Muscle of leg (tissue), 11 donors: Measurements from ENCODE around the gene DST. TPM values are rescaled to one million over a fixed set of nuclear protein-coding genes. Genes with fewer than 3 reads are reported as not detected.

Source experiments
- DNase-seq: peaks from one replicate; pipeline ENCODE4 v3.0.0; 2013
- H3K27ac ChIP-seq: one replicate; pipeline ENCODE4 v1.5.1; 2013; ENCODE audit warnings: mild to moderate bottlenecking, low read length, control low read depth
- H3K27me3 ChIP-seq: one replicate; pipeline ENCODE4 v1.6.1; 2013; ENCODE audit warnings: low read length; ENCODE audit not compliant: control insufficient read depth, insufficient read depth
- H3K36me3 ChIP-seq: one replicate; pipeline ENCODE4 v1.6.1; 2013; ENCODE audit warnings: low read length; ENCODE audit not compliant: control insufficient read depth, insufficient read depth
- H3K4me1 ChIP-seq: one replicate; pipeline ENCODE4 v1.6.1; 2013; ENCODE audit warnings: low read length; ENCODE audit not compliant: control insufficient read depth, insufficient read depth
- H3K4me3 ChIP-seq: one replicate; pipeline ENCODE4 v1.5.1; 2013; ENCODE audit warnings: low read length, control low read depth
- H3K9me3 ChIP-seq: replicated peaks from 2 replicates; pipeline ENCODE4 v1.6.1; 2013; ENCODE audit warnings: low read depth, low read length; ENCODE audit not compliant: control insufficient read depth
- WGBS: methylation state at CpG from one replicate; pipeline ENCODE4 v1.1.5; 2013; ENCODE audit warnings: missing lambda C conversion rate; ENCODE audit not compliant: insufficient coverage; 5-methylcytosine and 5-hydroxymethylcytosine counted together
- polyA plus RNA-seq, 8 donors: library from polyadenylated mRNA; unstranded; fragments of 120-200 nt; gene quantifications; one replicate each; pipeline versions ENCODE4 v1.2.1 to v1.2.3, GENCODE V29; 2013; ENCODE audit warnings: inconsistent platforms in 1 of 8, low replicate concordance in 1 of 8; ENCODE audit not compliant: insufficient read length in 8 of 8, insufficient read depth in 1 of 8
- total RNA-seq: library from RNA; stranded (reverse); fragments of 120-200 nt; gene quantifications from one replicate; pipeline ENCODE4 v1.2.4, GENCODE V29; 2013

Gene DST
- total and polyA plus RNA-seq, 9 donors = 154 to 219 (median 179) TPM

DNA sequence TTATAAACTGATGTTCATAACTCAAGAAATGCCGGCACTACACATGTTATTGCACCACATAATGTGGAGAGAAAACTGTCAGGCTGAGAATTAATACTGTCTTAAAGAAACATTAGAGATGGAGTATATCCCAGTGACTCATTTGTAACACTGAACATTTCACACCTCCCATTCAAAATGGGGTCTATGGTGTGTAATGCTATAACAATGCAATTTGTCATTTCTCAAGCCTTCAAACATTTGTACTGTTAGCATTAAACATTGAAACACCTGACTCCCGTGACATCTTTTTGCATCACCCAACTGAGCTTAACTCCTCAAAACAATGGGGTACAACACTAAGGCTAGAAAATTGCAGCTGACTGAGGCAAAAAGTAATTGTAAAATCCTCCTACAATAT lies 151.7 kb downstream of the DST start:
- Histone ChIP-seq H3K4me3 (no peak overlapping the region), H3K27me3 (no peaks in the 10 kb centered on the region), H3K36me3 (peaks cover 24% of the 10 kb centered on the region), H3K9me3 (no peaks in the 10 kb centered on the region), H3K27ac (no peak overlapping the region), H3K4me1 (no peaks in the 10 kb centered on the region)
- DNase-seq = no peak
- no CpG with 5 or more reads among the region's 2 CpGs for WGBS

DNA sequence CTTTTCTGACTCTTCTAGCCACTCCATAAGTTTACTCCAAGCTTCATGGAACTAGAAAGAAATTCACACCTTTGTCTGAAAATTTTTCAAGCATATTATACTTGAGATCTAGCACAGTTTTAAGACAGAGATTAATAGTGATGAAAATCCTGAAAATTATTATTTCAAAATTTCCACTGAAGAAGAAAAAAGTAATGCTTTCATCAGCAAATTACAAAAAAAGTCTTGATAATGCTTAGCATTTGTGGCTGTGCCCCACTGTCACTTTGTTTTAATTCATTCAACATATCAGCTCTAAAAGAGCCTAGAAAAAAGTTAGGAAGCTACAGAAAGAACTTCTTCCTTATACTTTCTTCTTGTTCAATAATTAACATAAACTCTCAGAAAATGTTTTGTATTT lies 153.1 kb downstream of the DST start:
- Histone ChIP-seq H3K27me3 (no peaks in the 10 kb centered on the region), H3K36me3 (peaks cover 26% of the 10 kb centered on the region), H3K4me1 (no peaks in the 10 kb centered on the region), H3K4me3 (no peak overlapping the region), H3K27ac (no peak overlapping the region), H3K9me3 (no peaks in the 10 kb centered on the region)
- no peak for DNase-seq

DNA sequence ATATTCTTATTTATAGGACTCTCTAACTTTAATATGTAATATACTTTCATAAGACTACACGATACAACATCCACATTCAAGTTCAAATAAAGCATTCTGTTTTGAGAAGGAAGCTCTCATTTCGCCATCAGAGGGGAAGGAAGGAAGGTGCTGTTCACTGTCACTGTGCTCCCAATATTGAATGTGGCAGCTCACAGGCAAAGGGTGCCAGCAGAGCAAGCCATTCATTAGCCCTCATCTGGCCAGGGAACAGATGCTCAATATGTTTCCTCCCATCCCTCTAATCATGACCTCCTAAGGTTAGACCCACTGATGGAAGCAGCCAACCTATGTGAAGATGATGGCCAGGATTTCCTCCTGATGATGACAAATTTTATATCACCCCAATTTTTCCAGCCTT lies 154.4 kb downstream of the DST start:
- DNase-seq = no peak
- Histone ChIP-seq H3K4me1 (no peaks in the 10 kb centered on the region), H3K9me3 (no peaks in the 10 kb centered on the region), H3K27me3 (no peaks in the 10 kb centered on the region), H3K27ac (no peak overlapping the region), H3K36me3 (peaks cover 26% of the 10 kb centered on the region), H3K4me3 (no peak overlapping the region)
- WGBS = no CpG with 5 or more reads among the region's 2 CpGs

DNA sequence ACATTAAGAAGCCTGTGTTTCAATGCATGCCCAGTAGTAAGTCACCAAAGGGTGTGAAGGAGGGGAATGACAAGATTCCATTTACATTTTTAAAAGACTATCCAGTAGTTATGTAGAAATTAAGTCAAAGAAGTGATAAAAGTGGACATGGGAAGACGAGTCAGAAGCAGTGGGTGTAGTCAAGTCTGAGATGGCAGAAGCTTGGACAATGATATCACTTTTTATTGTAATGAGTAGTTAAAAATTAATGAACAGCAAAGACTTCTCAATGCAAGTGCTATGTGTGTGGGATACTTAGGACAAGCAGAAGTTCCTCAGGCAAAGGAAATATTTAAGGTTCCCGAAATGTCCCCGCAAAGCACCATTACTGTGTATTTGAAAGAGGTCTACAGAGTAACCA lies 156.0 kb downstream of the DST start:
- DNase-seq = no peak
- no peak overlapping the region for H3K4me3 ChIP-seq
- no peaks in the 10 kb centered on the region for H3K9me3 ChIP-seq
- no peak overlapping the region for H3K27ac ChIP-seq
- H3K36me3 ChIP-seq = peaks cover 27% of the 10 kb centered on the region
- no peaks in the 10 kb centered on the region for H3K27me3 ChIP-seq
- H3K4me1 ChIP-seq = no peaks in the 10 kb centered on the region
- WGBS = 100% methylated on average over 1 of the region's 3 CpGs

DNA sequence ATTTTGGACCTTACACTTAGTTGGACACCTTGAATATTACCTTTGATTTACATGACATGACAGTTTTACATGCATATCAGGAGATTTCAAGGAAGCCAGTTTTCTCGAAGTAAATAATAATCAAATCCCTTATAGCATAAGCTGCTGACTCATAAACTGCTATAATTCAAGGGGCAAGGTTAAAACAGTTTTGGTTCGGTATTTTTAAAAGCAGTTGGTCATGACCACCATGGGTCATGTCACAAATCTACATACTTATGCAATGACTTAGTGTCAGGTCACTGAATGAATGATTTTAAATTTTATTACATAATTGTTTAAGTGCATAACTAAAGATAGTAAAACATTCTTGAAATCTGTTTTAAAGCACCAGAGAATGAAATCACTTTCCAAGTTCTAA lies 158.0 kb downstream of the DST start:
- no peak overlapping the region for H3K4me3 ChIP-seq
- no CpG with 5 or more reads among the region's 2 CpGs for WGBS
- no peak overlapping the region for H3K27ac ChIP-seq
- H3K9me3 ChIP-seq = no peaks in the 10 kb centered on the region
- no peak for DNase-seq
- H3K36me3 ChIP-seq = peaks cover 26% of the 10 kb centered on the region
- H3K4me1 ChIP-seq = no peaks in the 10 kb centered on the region
- H3K27me3 ChIP-seq = no peaks in the 10 kb centered on the region

DNA sequence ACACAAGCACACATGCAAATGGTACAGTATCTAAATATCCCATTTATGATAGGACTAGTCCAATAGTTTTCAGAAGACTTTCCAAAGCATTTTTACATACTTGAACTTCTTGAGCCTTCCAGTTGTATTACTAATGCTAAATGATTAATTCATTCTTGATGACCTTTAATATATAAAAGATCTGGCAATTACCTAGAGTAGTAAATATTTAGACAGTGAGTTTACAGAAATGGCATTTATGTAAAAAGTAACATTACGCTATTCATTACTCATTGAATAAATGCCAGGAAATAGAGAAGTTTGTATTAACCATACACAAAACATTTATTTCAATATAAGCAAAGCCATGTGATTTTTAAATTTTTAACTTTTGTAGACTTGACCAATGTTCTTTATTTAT lies 158.8 kb downstream of the DST start:
- peaks cover 29% of the 10 kb centered on the region for H3K36me3 ChIP-seq
- H3K9me3 ChIP-seq = no peaks in the 10 kb centered on the region
- no CpG with 5 or more reads among the region's 1 CpG for WGBS

DNA sequence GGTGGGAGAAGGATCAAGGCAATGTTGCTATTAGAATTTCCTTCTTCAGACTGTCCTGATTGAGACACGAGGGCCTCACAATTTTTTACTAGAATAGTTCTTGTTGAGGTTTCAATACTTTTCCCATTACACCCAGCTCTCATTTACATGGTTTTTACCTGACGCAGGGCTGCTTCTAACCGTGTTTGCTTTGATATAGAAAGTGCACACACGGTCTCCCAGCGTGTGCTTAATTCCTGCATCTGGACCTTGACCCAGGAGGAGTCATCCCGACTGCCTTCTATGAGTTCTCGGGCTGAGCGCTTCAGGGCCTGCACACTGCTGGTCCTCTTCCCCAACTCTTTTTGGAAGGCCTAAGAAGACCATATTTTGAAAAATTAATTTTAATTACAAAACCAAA lies 160.2 kb downstream of the DST start:
- Histone ChIP-seq H3K27ac (no peak overlapping the region), H3K27me3 (no peaks in the 10 kb centered on the region), H3K9me3 (no peaks in the 10 kb centered on the region), H3K36me3 (peaks cover 27% of the 10 kb centered on the region), H3K4me1 (no peaks in the 10 kb centered on the region), H3K4me3 (no peak overlapping the region)
- no peak for DNase-seq
- WGBS = 88% methylated on average over 6 of the region's 8 CpGs

More for the DNA sequence above, 158.8 kb downstream of the DST start:
- no peaks in the 10 kb centered on the region for H3K27me3 ChIP-seq
- H3K4me3 ChIP-seq = no peak overlapping the region
- no peak for DNase-seq
- H3K27ac ChIP-seq = no peak overlapping the region
- H3K4me1 ChIP-seq = no peaks in the 10 kb centered on the region

DNA sequence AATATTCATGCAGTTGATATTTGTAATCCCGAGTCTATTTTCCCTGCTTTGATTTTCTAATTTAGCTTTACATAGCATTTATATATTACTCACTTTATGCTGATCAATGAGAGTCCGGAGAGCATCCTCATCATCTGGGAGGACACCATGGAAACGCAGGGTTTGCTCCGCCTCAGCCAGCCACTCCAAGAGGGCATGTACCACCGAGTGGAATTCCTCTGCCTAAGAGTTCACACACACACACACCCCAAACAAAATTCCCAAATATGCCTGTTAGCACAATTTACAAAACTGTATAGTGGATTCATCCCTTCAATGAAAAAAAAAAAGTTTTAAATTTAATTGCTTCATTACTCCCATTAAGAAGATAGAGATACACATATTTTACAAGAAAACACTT lies 160.7 kb downstream of the DST start:
- Histone ChIP-seq H3K36me3 (peaks cover 29% of the 10 kb centered on the region), H3K4me1 (no peaks in the 10 kb centered on the region), H3K27me3 (no peaks in the 10 kb centered on the region), H3K27ac (no peak overlapping the region), H3K4me3 (no peak overlapping the region), H3K9me3 (no peaks in the 10 kb centered on the region)
- WGBS = 82% methylated on average over 4 of the region's 5 CpGs
- no peak for DNase-seq

DNA sequence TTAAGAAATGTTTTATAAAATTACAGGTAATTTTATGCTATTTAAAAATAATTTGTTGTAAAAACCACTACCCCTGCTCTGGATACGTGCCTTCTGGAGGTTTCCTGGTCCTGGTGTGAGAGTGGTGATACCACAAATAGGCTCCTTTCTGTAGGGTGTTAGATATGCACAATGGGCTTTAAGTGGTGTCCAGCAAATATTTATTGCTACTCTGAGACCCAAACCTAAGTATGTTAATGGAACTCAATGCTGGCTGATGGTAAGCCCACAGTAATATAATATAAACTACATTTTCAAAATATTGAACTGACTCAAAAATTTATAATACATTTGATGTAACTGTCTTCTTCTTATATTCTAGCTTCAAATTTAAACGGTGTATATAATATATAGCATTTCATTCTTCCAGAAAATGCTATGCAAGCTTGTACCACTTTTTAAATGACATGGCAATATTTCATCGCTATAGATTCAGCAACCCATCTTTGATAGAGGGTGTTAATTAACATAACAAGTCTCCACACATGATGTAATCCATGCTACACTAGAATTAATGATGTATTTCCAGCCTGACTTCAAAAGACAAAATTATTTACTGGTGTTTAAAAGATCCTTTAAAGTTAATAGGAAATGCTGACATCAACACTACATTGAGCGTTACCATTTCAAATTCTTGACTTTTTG lies 161.9 kb downstream of the DST start:
- no peaks in the 10 kb centered on the region for H3K9me3 ChIP-seq
- peaks cover 32% of the 10 kb centered on the region for H3K36me3 ChIP-seq

DNA sequence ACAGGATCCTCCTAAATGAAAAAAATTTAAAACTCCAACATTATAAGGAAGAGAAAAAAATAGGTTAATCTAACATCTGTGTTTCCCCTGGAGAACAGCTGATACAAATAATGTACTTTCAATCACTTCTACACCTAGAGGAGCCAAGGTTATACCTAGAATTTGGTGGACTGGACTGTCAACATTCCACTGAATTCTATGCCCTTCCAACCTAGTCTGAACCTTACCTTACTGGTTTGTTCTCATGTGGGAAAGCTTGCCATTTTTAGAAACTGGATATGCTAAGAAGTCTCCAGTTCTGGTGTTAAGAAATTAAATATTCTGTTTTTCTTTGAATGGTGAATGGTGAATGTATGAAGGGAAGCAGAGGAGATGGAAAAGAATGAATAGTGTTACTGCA lies 162.4 kb downstream of the DST start:
- Histone ChIP-seq H3K9me3 (no peaks in the 10 kb centered on the region), H3K27ac (no peak overlapping the region), H3K36me3 (peaks cover 34% of the 10 kb centered on the region), H3K4me1 (peaks cover 2% of the 10 kb centered on the region), H3K27me3 (no peaks in the 10 kb centered on the region), H3K4me3 (no peak overlapping the region)
- DNase-seq = no peak

More for the DNA sequence above, 161.9 kb downstream of the DST start:
- no peak for DNase-seq
- Histone ChIP-seq H3K27ac (no peak overlapping the region), H3K27me3 (no peaks in the 10 kb centered on the region), H3K4me3 (no peak overlapping the region), H3K4me1 (peaks cover 2% of the 10 kb centered on the region)
- no CpG with 5 or more reads among the region's 4 CpGs for WGBS

DNA sequence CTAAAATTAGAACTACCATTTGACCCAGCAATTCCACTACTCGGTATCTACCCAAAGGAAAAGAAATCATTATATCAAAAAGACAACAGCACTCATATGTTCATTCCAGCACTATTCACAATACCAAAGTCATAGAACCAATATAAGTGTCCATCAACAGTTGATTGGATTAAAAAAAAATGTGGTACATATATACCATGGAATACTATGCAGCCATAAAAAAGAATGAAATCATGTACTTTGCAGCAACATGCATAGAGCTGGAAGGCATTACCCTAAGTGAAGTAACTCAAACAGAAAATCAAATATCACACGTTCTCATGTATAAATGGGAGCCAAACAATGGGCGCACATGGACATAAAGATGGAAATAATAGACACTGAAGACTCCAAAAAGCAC lies 163.3 kb downstream of the DST start:
- Histone ChIP-seq H3K4me3 (no peak overlapping the region), H3K27me3 (no peaks in the 10 kb centered on the region), H3K9me3 (no peaks in the 10 kb centered on the region), H3K4me1 (peaks cover 2% of the 10 kb centered on the region), H3K36me3 (peaks cover 32% of the 10 kb centered on the region), H3K27ac (no peak overlapping the region)
- no peak for DNase-seq
- WGBS = no CpG with 5 or more reads among the region's 3 CpGs
